Erythroblast (primary cell): ENCODE measurements around the gene CLEC18B.
"Not testable (repeated sequence)": the region's sequence is repeated elsewhere in the genome, so short reads cannot be mapped to it uniquely, and the experiment has no call there.

ENCODE experiments used
- GATA1 ChIP-seq: IDR thresholded peaks from 2 replicates; pipeline ENCODE4 v1.6.1; 2011; ENCODE audit warnings: low read depth, mild to moderate bottlenecking, control low read depth, low read length, moderate library complexity
- POLR2A ChIP-seq: IDR thresholded peaks from 2 replicates; pipeline ENCODE4 v1.6.1; 2011; ENCODE audit warnings: mild to moderate bottlenecking, low read length

GRCh38 chr16:74413920-74414319 lies 7.4 kb downstream of the CLEC18B start:
- TF ChIP-seq POLR2A, GATA1: not testable (repeated sequence)
